Fibroblast of lung (primary cell): ENCODE data around the gene MACROH2A2. TPM values are rescaled to one million over a fixed set of nuclear protein-coding genes. Genes with fewer than 3 reads are reported as not detected.

ENCODE experiments used
- DNase-seq, 2 donors: peaks; one replicate each; pipeline versions ENCODE4 v3.0.0 to v3.0.0-alpha.2; 2010; ENCODE audit warnings: low read depth in 2 of 2
- H2AFZ ChIP-seq: 2 replicates; pipeline ENCODE4 v1.5.1; 2012; ENCODE audit warnings: low read length, control low read depth, inconsistent platforms
- H3K27ac ChIP-seq: 2 replicates; pipeline ENCODE4 v1.5.1; 2011; ENCODE audit warnings: low read length, control low read depth; ENCODE audit not compliant: insufficient read depth
- H3K27me3 ChIP-seq: 2 replicates; pipeline ENCODE4 v1.5.1; 2011; ENCODE audit warnings: mild to moderate bottlenecking, low read length; ENCODE audit not compliant: control insufficient read depth, insufficient read depth
- H3K36me3 ChIP-seq: 2 replicates; pipeline ENCODE4 v1.5.1; 2011; ENCODE audit warnings: low read length; ENCODE audit not compliant: control insufficient read depth, insufficient read depth
- H3K4me1 ChIP-seq: 2 replicates; pipeline ENCODE4 v1.5.1; 2011; ENCODE audit warnings: low read length; ENCODE audit not compliant: control insufficient read depth, insufficient read depth; ENCODE audit errors: extremely low read depth
- H3K4me2 ChIP-seq: 2 replicates; pipeline ENCODE4 v1.5.1; 2011; ENCODE audit warnings: low read length, control low read depth; ENCODE audit not compliant: insufficient read depth; ENCODE audit errors: extremely low read depth
- H3K4me3 ChIP-seq, 4 experiments: fragments of 200-600 bp in 1 of 4; sonication (generic) in 1 of 4; replicated peaks in 1 of 4; 2 replicates each; pipeline ENCODE4 v1.5.1; 2011 to 2016; ENCODE audit warnings: low read length in 4 of 4, low read depth in 3 of 4, mild to moderate bottlenecking in 3 of 4, control low read depth in 2 of 4, inconsistent platforms in 1 of 4, mixed read lengths in 1 of 4; ENCODE audit not compliant: insufficient read depth in 1 of 4; ENCODE audit errors: control extremely low read depth in 1 of 4
- H3K79me2 ChIP-seq: 2 replicates; pipeline ENCODE4 v1.5.1; 2012; ENCODE audit warnings: mild to moderate bottlenecking, low read length, inconsistent platforms; ENCODE audit not compliant: control insufficient read depth, insufficient read depth
- H3K9ac ChIP-seq: 2 replicates; pipeline ENCODE4 v1.5.1; 2011; ENCODE audit warnings: mild to moderate bottlenecking, low read length, control low read depth; ENCODE audit not compliant: insufficient read depth
- H3K9me3 ChIP-seq: 2 replicates; pipeline ENCODE4 v1.5.1; 2012; ENCODE audit warnings: low read depth, low read length; ENCODE audit not compliant: control insufficient read depth, insufficient read depth
- H4K20me1 ChIP-seq: 2 replicates; pipeline ENCODE4 v1.5.1; 2011; ENCODE audit warnings: low read length; ENCODE audit not compliant: control insufficient read depth, insufficient read depth; ENCODE audit errors: extremely low read depth
- CTCF ChIP-seq, 2 donors: IDR thresholded peaks in 1 of 2; conservative IDR thresholded peaks in 1 of 2; 1 replicate in 1 of 2; 2 replicates in 1 of 2; pipeline ENCODE4 v1.5.1; 2011 to 2012; ENCODE audit warnings: low read length in 2 of 2, control low read depth in 1 of 2, inconsistent platforms in 1 of 2, low read depth in 1 of 2, mild to moderate bottlenecking in 1 of 2
- EZH2 ChIP-seq: IDR thresholded peaks from 2 replicates; pipeline ENCODE4 v1.5.1; 2012; ENCODE audit warnings: low read length, control low read depth, mild to moderate bottlenecking; ENCODE audit errors: missing control alignments
- polyA plus RNA-seq, 2 donors: library from polyadenylated mRNA; depleted of rRNA in 1 of 2; stranded (reverse) in 1 of 2; unstranded in 1 of 2; fragments of >200 nt; gene quantifications; 2 replicates each; pipeline ENCODE4 v1.2.1, GENCODE V29; 2011 to 2012; ENCODE audit warnings: missing spikeins in 1 of 2
- total RNA-seq: library from RNA; depleted of rRNA; stranded (reverse); fragments of >200 nt; gene quantifications from 2 replicates; pipeline ENCODE4 v1.2.1, GENCODE V29; 2014

The MACROH2A2 gene
- total and polyA plus RNA-seq, 2 donors (not counting 1 experiment from before 2014, with no cell fraction given) = 9.2 to 12.1 TPM

GRCh38 chr10:70125918-70126552, 73.4 kb downstream of the MACROH2A2 start:
- DNase-seq = no peak
- no peak overlapping the region for H2AFZ ChIP-seq
- H3K4me1 ChIP-seq = peaks cover 2% of the 10 kb centered on the region
- H3K4me3 ChIP-seq = no peak overlapping the region
- H3K4me2 ChIP-seq = no peak overlapping the region
- H3K9me3 ChIP-seq = no peaks in the 10 kb centered on the region
- H3K27me3 ChIP-seq = no peaks in the 10 kb centered on the region
- peaks cover 2% of the 10 kb centered on the region for H3K36me3 ChIP-seq
- H3K9ac ChIP-seq = no peak overlapping the region
- H4K20me1 ChIP-seq = no peaks in the 10 kb centered on the region
- no peak for TF ChIP-seq CTCF (conservative IDR thresholded peaks at IDR 0.05 in 1 of 2, IDR thresholded peaks at IDR 0.05 in 1 of 2; ENCODE audit: low read depth in 1 of 2, low read length in 2 of 2)
- TF ChIP-seq EZH2 = no peak
- H3K27ac ChIP-seq = no peak overlapping the region
- H3K79me2 ChIP-seq = no peaks in the 10 kb centered on the region

- no peak overlapping the region for H3K9ac ChIP-seq
- H3K4me3 ChIP-seq = no peak overlapping the region
- no peaks in the 10 kb centered on the region for H3K27me3 ChIP-seq
- H4K20me1 ChIP-seq = no peaks in the 10 kb centered on the region
- no peak overlapping the region for H3K4me2 ChIP-seq
- no peak for DNase-seq
- H3K9me3 ChIP-seq = no peaks in the 10 kb centered on the region
- no peak overlapping the region for H3K27ac ChIP-seq
- peaks cover 2% of the 10 kb centered on the region for H3K36me3 ChIP-seq
- no peak for TF ChIP-seq EZH2
- TF ChIP-seq CTCF (conservative IDR thresholded peaks at IDR 0.05 in 1 of 2, IDR thresholded peaks at IDR 0.05 in 1 of 2; ENCODE audit: low read depth in 1 of 2, low read length in 2 of 2) = no peak
- H2AFZ ChIP-seq = no peak overlapping the region
- H3K4me1 ChIP-seq = peaks cover 5% of the 10 kb centered on the region
- peaks cover 2% of the 10 kb centered on the region for H3K79me2 ChIP-seq
Measured at GRCh38 chr10:70126700-70127395, 74.2 kb downstream of the MACROH2A2 start.

GRCh38 chr10:70130878-70131559, 78.4 kb downstream of the MACROH2A2 start:
- H3K4me1 ChIP-seq = peaks cover 10% of the 10 kb centered on the region
- H3K4me3 ChIP-seq = peak overlapping the region in 2 of 4 experiments; percentile 5 to 69
- no peaks in the 10 kb centered on the region for H3K27me3 ChIP-seq
- peak; percentile 19 to 84 for DNase-seq
- no peaks in the 10 kb centered on the region for H3K9me3 ChIP-seq
- H3K36me3 ChIP-seq = no peaks in the 10 kb centered on the region
- no peak overlapping the region for H2AFZ ChIP-seq
- H3K4me2 ChIP-seq = peak overlapping the region; percentile 55
- TF ChIP-seq CTCF (conservative IDR thresholded peaks at IDR 0.05 in 1 of 2, IDR thresholded peaks at IDR 0.05 in 1 of 2; ENCODE audit: low read depth in 1 of 2, low read length in 2 of 2) (no peak), EZH2 (no peak)
- no peaks in the 10 kb centered on the region for H4K20me1 ChIP-seq
- H3K27ac ChIP-seq = peak overlapping the region; percentile 53
- no peak overlapping the region for H3K9ac ChIP-seq
- peaks cover 2% of the 10 kb centered on the region for H3K79me2 ChIP-seq
